HG03571 (cell line): ENCODE measurements around the gene RBX1.

ENCODE experiments used
- ATAC-seq: cut with Tn5 transposase; IDR thresholded peaks from one replicate; pipeline ENCODE4 v1.9.1; 2021; ENCODE audit not compliant: unreplicated experiment

Gene RBX1

DNA sequence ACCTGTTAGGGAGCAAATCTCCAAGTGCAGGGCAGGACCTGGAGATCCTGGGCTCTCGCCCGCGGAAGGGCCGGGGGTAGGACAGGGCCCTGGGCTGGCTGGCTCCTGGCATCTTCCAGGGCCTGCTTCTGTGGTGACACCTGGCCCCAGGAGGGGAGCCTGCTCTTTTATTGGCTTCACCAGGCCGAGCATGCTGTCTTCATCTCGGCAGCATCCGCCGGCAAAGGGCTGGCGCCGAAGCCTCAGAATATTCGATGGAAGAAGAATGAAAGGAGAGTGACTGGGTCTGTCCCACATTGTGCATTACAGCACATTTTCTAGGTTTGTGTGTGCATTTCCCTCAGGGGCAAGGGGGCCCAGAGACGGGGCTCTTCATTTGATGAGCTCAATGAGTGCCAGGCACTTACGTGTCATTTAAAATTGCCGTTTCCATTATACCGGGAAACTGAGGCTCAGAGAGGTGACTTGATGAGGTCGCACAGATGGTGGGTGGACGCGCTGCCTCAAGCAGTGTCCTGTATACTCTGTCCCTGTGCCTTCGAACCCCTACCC is 70.0 kb downstream of the RBX1 start:
- ATAC-seq: no peak

- ATAC-seq: peak; percentile 70
Observed at GRCh38 chr22:41021613-41022454, 70.7 kb downstream of the RBX1 start.

DNA sequence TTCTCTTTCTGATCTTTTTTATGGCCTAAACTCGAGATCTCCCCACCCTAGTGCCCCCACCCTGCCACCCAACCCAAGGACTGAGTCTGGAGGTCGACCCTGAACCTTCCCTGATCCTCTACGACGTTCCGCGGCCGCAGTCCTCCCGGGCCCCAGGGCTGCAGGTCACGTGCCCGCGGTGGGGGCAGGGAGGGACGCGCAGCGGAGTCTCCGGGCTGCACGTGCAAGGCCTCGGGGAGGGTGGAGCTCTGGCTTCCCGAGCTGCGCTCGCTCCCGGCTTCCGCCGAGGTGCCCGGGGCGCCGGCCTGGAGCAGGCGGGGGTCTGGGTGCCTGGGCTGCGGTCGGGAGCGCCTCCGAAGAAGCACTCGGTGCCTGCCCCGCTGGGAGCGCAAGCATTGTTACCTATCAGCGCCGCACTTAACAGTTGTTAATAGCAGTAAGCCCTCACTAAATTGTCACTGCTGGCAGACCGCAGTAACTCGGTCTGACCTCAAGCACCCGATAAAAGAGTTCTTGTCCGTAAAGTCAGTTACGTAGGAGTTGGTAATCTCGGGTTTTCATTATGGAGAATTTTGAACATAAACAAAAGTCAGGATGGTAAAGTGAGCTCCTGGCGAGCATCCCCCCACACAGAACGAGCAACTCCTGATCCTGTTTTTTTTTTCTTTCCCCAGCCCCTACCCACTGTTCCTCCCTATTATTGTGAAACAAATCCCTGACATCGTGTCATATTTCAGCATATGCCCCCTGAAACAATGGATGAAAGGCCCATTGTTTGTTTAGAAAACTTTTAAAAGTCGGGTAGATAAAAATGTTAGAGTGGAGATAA is 71.5 kb downstream of the RBX1 start:
- ATAC-seq: peak; percentile 49
